Peyer's patch (tissue), 4 donors: ENCODE measurements around the gene PPT2.

Source experiments
- POLR2A ChIP-seq, 2 donors: fragments of 450-650 bp; IDR thresholded peaks; one replicate each; pipeline ENCODE4 v1.5.1; 2017; ENCODE audit warnings: antibody characterized with exemption in 2 of 2, mild to moderate bottlenecking in 2 of 2, moderate library complexity in 2 of 2
- TF ChIP-seq, protein P1 (sequence below), 6 experiments: fragments of 450-650 bp in 4 of 6; fragments of 200-600 bp in 2 of 6; sonication (generic) in 1 of 6; IDR thresholded peaks; one replicate each; pipeline ENCODE4 v1.5.1; 2017 to 2019; ENCODE audit warnings: antibody characterized with exemption in 6 of 6, mild to moderate bottlenecking in 3 of 6, moderate library complexity in 1 of 6

GRCh38 chr6:32200711-32201475 is 47.0 kb downstream of the PPT2 start:
- TF ChIP-seq, protein P1, sequence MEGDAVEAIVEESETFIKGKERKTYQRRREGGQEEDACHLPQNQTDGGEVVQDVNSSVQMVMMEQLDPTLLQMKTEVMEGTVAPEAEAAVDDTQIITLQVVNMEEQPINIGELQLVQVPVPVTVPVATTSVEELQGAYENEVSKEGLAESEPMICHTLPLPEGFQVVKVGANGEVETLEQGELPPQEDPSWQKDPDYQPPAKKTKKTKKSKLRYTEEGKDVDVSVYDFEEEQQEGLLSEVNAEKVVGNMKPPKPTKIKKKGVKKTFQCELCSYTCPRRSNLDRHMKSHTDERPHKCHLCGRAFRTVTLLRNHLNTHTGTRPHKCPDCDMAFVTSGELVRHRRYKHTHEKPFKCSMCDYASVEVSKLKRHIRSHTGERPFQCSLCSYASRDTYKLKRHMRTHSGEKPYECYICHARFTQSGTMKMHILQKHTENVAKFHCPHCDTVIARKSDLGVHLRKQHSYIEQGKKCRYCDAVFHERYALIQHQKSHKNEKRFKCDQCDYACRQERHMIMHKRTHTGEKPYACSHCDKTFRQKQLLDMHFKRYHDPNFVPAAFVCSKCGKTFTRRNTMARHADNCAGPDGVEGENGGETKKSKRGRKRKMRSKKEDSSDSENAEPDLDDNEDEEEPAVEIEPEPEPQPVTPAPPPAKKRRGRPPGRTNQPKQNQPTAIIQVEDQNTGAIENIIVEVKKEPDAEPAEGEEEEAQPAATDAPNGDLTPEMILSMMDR (IDR thresholded peaks at IDR 0.05) = no peak
- TF ChIP-seq POLR2A (IDR thresholded peaks at IDR 0.05) = no peak
